Bone marrow (tissue), 2 donors: ENCODE data around the gene GOLGA2.

Experiments
- DNase-seq, 2 donors: peaks; one replicate each; lab custom pipeline; 2025; lab: John Stamatoyannopoulos, UW

Gene GOLGA2, protein sequence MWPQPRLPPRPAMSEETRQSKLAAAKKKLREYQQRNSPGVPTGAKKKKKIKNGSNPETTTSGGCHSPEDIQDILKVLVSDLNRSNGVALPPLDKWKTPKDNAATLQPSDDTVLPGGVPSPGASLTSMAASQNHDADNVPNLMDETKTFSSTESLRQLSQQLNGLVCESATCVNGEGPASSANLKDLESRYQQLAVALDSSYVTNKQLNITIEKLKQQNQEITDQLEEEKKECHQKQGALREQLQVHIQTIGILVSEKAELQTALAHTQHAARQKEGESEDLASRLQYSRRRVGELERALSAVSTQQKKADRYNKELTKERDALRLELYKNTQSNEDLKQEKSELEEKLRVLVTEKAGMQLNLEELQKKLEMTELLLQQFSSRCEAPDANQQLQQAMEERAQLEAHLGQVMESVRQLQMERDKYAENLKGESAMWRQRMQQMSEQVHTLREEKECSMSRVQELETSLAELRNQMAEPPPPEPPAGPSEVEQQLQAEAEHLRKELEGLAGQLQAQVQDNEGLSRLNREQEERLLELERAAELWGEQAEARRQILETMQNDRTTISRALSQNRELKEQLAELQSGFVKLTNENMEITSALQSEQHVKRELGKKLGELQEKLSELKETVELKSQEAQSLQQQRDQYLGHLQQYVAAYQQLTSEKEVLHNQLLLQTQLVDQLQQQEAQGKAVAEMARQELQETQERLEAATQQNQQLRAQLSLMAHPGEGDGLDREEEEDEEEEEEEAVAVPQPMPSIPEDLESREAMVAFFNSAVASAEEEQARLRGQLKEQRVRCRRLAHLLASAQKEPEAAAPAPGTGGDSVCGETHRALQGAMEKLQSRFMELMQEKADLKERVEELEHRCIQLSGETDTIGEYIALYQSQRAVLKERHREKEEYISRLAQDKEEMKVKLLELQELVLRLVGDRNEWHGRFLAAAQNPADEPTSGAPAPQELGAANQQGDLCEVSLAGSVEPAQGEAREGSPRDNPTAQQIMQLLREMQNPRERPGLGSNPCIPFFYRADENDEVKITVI

DNA sequence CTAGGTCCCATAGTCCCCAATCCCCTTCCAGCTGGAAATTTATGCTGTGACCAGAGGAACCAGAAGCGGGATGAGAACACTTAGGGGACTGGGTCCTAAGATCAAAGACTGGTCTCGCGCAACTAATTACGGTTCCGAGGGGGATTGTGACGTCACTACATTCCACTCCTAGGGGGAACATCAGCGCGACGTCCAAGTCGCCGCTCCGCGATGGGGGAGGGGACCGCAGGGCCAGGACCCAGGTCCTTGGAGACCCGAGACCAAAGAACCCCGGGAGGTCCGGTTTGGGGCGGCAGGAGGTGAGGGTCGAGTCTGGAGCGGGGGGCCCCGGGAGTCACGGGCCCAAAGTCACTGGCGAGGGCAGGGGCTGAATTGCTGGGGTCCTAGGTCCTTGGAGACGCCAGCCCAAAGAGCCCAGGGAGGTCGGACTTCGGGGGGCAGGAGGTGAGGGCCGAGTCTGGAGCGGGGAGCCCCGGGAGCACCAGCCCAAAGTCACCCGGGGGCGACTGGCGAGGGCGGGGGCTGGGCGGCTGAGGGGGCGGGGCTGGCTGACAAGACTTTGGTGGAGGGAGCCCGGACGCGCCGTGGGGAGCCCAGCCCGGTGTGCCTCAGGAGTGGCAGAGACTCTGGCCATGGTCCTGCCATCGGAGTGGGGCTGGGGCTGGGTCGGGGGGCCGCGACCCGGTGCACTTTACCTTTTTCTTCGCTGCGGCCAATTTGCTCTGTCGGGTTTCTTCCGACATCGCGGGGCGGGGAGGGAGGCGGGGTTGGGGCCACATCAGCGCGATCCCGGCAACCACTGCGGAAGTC is at the start of gene GOLGA2:
GOLGA2 (minus strand) TSS at position 810 of the 810 bp plus-strand sequence; CDS start at position 779, 31 bp downstream.
- no peak for DNase-seq

DNA sequence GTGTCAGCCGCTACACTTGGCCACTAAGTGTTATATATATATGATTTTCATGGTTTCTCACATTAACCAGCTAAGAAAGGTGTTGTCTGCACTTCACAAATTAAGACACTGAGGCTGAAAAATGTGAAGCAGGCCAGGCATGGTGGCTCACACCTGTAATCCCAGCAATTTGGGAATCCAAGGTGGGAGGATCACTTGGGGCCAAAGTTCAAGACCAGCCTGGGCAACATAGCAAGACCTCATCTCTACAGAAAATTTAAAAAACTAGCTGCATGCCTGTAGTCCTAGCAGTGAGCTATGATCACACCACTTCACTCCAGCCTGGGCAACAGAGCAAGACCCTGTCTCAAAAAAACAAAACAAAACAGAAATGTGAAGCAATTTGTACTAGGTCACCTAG is 48.6 kb upstream of the GOLGA2 start:
- no peak for DNase-seq

DNA sequence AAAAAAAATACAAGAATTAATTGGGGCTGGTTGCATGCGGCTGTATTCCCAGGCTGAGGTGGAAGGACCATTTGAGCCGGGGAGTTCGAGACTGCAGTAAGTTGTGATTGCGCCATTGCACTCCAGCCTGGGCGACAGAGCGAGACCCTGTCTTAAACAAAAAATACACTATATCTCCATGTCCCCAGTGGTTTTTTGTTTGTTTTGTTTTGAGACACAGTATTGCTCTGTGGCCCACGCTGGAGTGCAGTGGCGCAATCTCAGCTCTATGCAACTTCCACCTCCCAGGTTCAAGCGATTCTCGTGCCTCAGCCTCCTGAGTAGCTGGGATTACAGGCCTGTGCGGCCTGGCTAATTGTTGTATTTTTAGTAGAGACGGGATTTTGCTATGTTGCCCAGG is 48.0 kb upstream of the GOLGA2 start:
- no peak for DNase-seq

DNA sequence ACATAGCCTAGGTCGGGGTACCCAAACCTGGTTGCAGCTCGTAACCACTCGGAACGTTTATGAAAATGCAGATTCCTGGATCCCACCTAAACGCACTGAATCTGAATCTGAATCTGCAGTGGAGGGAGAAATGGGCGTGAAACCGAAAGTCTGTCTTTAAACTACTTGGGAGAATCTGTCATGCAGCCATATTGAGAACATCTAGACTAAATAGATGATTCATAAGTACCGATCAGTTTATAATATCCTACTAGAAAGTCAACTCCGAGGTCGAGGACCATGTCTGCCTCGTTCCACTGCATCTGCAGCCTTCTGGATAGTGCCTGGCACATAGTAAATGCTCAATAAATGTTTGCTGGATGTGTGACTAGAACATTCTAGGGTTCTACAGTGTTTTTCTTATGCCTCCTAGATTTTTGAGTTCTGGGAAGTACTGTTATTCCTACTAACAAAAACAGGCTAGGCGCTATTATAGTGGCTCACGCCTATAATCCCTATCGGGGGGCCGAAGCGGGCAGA is 47.5 kb upstream of the GOLGA2 start:
- no peak for DNase-seq

DNA sequence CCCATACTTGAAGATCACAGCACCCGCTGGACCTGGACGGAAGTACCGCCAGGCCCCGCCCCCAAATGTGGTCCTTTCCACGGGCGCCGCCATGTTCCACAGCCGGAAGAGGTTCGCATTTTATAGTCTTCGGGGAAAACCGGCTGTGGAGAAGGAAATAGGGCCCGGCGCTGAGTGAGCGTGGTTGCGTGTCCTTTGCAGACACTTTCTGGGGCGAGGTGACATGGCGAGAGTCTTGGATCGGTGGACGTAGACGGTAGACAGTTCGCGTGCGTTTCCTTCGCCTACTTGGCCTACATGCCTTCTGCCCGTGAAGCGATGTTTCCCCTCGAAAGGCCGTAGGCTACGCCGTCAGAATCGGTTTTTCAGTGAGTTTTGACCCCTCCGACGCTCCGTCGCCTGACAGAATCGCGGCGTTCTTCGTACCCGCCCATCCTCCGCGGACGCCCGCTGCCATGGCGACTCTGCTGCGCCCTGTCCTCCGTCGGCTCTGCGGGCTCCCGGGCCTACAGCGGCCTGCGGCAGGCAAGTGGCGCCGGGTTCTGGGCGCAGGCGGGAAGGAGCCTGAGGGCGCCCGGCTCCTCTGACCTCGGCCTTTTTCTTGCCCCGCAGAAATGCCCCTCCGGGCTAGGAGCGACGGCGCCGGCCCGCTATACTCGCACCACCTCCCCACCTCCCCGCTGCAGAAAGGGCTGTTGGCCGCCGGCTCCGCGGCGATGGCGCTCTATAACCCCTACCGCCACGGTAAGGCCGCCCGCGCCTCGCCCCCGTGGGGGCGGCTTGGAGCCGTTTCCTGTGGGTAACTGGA is 46.8 kb upstream of the GOLGA2 start, which contains the start of the genes COQ4 and TRUB2:
COQ4 (plus strand) TSS at position 436 of the 808 bp plus-strand sequence; CDS start at position 456, 20 bp downstream.
TRUB2 (minus strand) TSS at position 44 of the 808 bp plus-strand sequence; CDS start at position 5, 39 bp downstream.
- peak; percentile 92 to 96 for DNase-seq

DNA sequence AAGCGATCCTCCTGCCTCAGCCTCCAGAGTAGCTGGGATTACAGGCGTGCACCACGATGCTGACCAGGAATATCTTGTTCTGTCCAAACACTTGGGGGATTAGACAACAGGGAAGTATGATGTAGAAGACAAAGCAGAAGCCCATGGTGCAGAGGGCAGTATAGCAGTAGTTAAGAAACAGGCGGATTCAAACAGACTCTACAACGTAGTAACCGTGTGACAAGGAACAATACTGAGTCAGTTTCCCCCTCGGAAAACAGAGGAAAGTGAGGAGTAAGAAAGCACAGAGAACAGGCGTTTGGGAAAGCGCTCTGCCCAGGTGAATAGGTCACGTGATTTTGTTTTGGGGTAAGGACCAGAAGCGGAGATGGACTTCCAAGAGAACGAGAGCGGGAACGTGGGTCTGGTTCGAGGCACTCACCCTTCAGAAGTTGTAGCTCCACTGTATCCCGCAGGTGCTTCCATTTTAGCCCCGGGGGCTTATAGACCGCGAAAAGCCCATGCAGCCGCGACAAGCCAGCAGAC is 46.1 kb upstream of the GOLGA2 start:
- DNase-seq: no peak

DNA sequence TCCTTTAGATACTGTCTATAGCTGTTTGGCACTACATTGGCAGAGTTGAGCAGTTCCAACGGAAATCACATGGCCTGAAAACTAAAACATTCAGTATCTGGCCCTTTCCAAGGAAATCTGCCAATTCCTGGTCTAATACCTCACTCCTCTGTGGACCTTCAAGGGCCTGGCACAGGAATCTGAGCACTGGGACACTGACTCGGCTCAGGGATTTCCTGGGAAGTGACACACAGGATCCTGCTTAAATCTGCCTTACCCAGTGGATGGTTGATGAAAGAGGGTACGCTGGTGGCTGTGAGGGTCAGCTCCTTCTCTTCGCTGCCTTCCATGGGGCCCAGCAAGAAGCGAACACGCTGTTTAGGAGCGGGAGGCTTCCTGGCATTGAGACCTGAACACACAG is 45.5 kb upstream of the GOLGA2 start:
- DNase-seq: no peak

DNA sequence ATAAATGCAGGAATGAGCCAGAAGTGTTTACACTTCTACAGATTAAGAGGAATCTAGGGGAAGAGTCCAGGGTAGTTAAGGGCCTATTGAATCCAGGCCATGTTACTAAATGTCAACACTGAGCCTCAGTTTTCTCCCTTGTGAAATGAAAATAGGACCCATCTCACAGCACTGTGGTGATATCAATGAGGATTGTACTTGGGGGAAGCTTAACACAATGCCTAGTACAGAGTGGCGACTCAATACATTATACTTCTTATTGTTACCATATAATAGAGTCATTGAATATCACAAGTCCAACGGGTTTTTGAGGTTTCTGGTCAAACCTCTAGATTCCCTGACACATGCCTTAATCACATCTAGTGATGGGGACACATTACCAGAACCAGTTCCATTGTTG is 41.8 kb upstream of the GOLGA2 start:
- no peak for DNase-seq

DNA sequence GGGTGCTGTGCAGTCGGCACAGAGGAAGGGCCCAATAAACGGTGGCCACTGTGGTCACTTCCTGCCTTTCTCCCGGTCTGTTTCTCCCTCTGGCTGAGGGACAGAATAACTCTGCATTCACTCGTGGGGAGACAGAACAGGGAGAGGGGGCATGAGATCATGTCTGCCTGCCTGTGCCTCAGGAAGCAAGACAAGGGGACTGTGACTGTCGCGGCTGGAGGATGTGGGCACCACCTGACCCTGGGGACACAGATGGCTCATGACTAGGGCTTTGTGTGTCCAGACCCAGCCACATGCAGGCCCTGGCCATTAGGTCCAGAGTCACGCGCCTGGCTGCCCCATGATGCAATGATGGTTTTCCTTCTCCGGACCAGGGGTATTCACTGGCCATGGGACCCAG is 40.6 kb upstream of the GOLGA2 start:
- DNase-seq: no peak

DNA sequence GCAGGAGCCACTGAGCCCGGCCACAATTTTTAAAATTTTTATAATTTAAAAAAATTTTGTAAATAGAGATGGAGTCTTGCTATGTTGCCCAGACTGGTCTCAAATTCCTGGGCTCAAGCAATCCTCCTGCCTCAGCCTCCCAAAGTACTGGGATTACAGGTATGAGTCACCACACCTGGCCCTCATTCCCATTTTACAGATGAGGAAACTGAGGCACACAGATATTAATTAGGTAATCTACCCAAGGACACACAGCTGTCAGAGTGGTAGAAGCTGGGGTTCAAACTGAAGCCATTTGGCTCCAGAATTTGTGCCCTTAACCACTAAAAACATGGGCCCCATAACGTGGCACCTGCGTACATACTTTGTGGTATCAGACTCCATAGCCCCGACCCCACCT is 38.9 kb upstream of the GOLGA2 start:
- no peak for DNase-seq

DNA sequence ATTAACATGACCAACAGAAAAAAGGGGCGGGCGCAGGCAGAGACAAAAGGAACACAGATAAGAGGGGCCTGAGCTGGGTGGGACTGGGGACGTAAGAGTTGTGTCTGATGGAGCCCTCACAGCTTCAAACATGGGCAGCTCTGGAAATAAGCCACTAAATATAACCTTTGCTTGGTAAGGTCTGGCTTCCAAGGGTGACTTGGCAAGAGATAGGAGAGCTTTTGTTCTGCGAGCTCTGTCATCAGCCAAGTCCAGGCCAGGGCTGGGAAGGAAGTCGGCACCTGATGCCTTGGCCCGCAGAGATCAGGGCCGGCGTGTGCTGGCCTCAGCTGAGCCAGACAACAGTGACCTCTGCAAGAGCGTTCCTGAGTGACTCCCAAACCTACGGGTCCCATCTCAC is 34.7 kb upstream of the GOLGA2 start:
- no peak for DNase-seq

DNA sequence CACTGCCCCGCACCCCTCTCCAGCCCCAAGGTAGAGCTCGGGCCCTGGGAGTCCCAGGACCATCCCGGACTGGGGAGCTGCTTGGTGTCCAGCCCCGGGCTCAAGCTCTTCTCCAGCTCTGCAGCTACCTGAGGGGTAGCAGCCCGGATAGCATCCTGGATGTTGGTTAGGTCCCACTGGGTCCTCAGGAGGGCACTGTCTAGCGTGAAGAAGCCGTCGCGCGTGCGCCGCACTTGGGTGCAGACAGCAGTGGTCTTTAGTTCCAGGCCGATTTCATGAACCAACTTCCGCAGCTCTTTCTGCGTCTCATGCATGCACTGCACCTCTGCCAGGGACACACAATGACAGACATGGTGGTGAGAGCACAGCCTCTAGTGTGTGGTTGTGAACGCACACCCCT is 33.7 kb upstream of the GOLGA2 start:
- no peak for DNase-seq

DNA sequence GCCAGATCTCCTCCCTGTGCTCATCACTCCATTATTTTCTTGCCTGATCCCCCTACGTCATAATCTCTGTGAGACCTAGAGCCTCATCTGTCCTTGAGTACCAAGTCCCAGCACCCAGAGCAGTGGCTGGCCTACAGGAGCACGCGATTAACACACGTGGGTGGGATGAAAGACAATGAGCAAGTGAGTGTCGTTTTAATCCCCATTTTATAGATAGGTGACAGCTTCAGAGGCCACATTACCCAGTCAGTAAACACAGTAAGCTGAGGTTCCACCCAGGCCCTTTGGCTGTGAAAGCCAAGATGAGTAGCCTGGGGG is 29.1 kb upstream of the GOLGA2 start:
- DNase-seq: no peak

DNA sequence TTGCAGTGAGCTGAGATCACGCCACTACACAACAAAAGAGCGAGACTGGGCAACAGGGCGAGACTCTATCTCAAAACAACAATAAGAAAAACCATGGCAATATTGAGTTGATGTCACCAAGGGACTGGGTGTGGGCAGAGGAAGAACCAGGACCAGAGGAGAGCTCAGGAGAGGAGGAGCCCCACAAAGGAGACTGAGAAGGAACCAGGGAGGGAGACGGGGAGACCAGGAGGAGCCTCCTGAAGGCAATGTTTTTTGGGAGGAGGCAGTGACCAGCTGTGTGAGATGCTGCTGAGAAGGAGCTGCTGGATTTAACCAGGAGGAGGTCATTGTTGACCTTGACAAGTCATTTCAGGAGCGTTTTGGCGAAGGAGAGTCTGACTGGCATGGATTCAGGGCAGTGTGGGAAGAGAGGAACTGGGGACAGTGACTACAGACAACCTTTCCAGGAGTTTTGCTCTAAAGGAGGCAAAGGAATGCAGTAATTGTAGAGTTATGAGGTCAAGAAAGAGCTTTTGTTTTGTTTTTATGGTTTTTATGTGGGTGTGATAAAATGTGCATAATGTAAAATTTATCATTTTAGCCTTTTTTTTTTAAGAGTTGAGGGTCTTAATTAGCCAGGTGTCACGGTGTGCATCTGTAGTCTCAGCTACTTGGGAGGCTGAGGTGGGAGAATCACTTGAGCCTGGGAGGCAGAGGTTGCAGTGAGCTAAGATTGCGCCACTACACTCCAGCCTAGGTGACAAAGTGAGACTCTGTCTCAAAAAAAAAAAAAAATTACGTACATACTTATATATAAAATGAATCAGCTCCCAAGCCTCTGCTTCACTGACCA is 28.5 kb upstream of the GOLGA2 start:
- DNase-seq: no peak

DNA sequence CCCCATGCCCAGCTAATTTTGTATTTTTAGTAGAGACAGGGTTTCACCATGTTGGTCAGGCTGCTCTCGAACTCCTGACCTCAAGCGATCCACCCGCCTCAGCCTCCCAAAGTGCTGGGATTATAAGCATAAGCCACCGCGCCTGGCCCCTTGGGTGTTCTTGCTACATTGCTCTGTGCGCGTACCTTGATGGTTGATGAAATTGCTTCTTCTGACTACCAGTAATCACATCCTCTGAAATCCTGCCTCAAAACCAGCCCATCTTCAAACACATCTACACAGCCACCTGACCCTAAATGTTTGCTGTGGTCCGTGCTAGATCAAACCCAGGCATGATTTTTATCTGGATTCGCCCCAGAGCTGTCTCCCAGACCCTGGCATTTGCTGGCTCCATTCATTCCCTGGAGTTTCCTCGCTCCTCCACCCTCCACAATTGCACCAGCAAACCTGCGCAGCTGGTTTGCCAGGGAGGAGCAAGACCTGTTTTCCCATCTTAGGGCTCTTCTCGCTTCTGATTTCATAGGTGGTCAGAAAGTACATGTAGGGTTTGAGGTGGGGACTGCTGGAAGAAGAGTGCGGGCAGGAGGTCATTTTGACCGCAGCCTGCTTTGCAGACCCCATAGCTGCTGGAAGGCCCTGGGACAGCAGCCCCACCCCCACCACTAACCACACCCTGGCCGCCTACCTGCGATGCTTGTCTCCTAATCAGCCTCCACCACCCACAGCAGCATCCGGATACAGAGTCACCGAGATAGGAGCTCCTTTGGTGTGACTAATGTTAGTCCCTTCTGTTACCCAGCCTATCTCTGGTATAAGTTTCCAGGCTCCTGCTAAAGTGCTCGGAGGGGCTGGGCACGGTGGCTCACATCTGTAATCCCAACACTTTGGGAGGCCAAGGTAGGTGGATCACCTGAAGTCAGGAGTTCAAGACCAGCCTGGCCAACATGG is 23.0 kb upstream of the GOLGA2 start:
- no peak for DNase-seq

DNA sequence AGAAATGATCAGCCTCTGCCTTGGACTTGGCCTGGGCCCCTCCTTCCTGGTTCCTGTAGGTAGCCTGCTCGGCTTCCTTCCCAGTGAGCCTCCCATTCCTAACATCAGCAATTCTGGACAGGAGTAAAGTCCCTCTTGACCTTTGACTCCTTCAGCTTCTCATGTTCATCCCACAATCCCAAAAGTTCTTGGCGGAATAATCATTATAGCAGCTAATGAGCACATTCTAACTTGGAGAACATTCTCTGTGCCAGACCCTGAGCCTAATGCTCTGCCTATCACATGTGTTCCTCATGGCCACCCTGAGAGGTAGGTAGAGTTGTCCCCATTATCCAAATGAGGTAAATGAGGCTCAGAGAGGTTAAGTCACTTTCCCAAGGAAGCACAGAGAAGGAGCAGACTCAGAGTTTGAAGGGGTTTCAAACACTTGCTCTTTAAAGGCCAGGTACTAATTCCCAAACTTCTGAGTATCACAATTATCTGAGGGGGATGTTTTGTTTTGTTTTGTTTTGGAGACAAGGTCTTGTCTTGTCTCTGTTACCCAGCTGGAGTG is 21.5 kb upstream of the GOLGA2 start:
- DNase-seq: no peak

DNA sequence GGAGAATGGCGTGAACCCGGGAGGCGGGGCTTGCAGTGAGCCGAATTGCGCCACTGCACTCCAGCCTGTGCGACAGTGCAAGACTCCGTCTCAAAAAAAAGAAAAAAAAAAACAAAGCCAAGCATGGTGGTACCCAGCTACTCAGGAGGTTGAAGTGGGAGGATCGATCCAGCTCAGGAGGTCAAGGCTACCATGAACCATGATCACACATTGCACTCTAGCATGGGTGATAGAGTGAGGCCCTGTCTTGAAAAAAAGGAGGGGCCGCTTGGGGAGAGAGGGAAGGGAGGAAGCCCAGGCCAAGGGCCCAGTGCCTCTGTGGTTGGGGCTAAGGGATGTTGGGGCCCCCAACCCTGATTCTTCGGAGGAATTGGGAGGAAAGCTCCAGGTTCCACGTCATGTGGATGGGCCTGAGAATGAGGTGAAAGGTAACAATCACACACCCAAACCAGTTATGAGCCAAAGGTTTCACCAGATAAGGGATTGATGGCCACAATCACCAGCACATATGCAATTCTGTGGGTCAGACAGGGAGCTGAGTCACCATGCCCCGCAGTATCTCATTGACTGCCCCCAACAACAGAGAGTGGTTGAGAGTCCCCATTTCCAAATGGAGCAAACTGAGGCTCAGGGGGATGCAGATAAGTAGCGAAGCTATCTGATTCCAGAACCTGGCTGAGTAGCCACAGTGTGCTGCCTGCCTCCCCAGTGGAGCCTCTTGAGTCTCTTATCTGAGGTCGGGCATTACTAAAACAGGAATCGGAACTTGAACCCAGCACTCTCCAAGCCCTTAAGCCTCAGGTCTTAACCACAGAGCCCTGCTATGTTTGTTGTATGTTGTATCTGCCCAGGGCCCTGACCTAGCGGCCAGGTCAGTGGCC is 20.8 kb upstream of the GOLGA2 start:
- no peak for DNase-seq
